Gastrocnemius medialis (tissue), 4 donors: ENCODE data around the gene TOB1.

Source experiments
- POLR2A ChIP-seq, 2 donors: fragments of 450-650 bp; IDR thresholded peaks; one replicate each; pipeline ENCODE4 v1.6.1; 2017; ENCODE audit warnings: antibody characterized with exemption in 2 of 2, mild to moderate bottlenecking in 2 of 2, moderate library complexity in 2 of 2
- TF ChIP-seq, protein P1 (sequence below), 5 experiments: fragments of 450-650 bp in 3 of 5; fragments of 200-600 bp in 2 of 5; sonication (generic) in 2 of 5; IDR thresholded peaks in 4 of 5; conservative IDR thresholded peaks in 1 of 5; 1 replicate in 4 of 5; 2 replicates in 1 of 5; pipeline ENCODE4 v1.5.1; 2016 to 2019; ENCODE audit warnings: antibody characterized with exemption in 5 of 5, mild to moderate bottlenecking in 3 of 5, moderate library complexity in 3 of 5

DNA sequence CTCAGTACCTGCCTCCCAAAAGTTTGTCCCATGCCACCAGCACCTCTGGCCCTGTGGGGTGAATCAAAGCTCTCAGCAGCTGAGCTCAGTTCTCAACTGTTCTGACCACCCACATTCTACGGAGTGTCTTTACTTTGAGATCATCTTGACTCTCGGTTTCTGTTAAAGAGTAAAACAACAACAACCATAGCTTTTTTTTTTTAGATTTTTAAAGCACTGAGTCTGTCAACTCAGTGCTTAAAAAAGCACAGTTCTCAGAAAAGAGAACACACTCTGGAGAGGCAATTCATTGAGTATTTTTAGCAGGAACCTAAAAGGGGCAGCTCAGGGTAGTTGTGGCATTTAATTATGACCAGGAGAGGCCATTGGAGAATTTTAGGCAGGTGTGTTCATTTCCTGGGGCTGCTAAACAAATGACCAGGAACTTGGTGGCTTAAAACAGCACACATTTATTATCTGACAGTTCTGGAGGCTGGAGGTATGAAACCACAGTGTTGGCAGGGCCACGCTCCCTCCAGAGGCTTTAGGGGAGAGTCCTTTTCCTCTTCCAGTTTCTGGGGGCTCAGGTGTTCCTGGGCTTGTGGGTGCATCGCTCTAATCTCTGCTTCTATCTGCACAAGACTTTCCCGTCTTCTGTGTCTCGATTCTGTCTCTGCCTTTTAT, 37.5 kb downstream of the TOB1 start:
- TF ChIP-seq, protein P1, sequence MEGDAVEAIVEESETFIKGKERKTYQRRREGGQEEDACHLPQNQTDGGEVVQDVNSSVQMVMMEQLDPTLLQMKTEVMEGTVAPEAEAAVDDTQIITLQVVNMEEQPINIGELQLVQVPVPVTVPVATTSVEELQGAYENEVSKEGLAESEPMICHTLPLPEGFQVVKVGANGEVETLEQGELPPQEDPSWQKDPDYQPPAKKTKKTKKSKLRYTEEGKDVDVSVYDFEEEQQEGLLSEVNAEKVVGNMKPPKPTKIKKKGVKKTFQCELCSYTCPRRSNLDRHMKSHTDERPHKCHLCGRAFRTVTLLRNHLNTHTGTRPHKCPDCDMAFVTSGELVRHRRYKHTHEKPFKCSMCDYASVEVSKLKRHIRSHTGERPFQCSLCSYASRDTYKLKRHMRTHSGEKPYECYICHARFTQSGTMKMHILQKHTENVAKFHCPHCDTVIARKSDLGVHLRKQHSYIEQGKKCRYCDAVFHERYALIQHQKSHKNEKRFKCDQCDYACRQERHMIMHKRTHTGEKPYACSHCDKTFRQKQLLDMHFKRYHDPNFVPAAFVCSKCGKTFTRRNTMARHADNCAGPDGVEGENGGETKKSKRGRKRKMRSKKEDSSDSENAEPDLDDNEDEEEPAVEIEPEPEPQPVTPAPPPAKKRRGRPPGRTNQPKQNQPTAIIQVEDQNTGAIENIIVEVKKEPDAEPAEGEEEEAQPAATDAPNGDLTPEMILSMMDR (IDR thresholded peaks at IDR 0.05 in 4 of 5, conservative IDR thresholded peaks at IDR 0.05 in 1 of 5): no peak
- no peak for TF ChIP-seq POLR2A (IDR thresholded peaks at IDR 0.05)
